PFSK-1 (cell line): Measurements from ENCODE around the gene SARS1. TPM values are rescaled to one million over a fixed set of nuclear protein-coding genes. Genes with fewer than 3 reads are reported as not detected.

Source experiments
- FOXP2 ChIP-seq: optimal IDR thresholded peaks from 2 replicates; pipeline ENCODE3; 2011; ENCODE audit warnings: borderline replicate concordance, control low read depth, inconsistent platforms; ENCODE audit not compliant: insufficient read depth; ENCODE audit errors: extremely low read length, extremely low read depth
- POLR2AphosphoS5 ChIP-seq: IDR thresholded peaks from 2 replicates; pipeline ENCODE4 v1.6.1; 2012; ENCODE audit warnings: low read depth, mild to moderate bottlenecking, control low read depth, low read length, moderate library complexity
- REST ChIP-seq, 2 experiments: IDR thresholded peaks; 2 replicates each; pipeline versions ENCODE4 v1.6.1 to v1.8.0; 2011 to 2012; ENCODE audit warnings: low read depth in 2 of 2, low read length in 2 of 2, control low read depth in 1 of 2, inconsistent platforms in 1 of 2, mild to moderate bottlenecking in 1 of 2, moderate library complexity in 1 of 2; ENCODE audit not compliant: insufficient read depth in 1 of 2
- SIN3A ChIP-seq: IDR thresholded peaks from 2 replicates; pipeline ENCODE4 v1.6.1; 2012; ENCODE audit warnings: mild to moderate bottlenecking, low read length, moderate library complexity, borderline replicate concordance; ENCODE audit not compliant: insufficient read depth
- TAF1 ChIP-seq: IDR thresholded peaks from 2 replicates; pipeline ENCODE4 v1.6.1; 2012; ENCODE audit warnings: low read length, control low read depth, borderline replicate concordance; ENCODE audit not compliant: insufficient read depth
- polyA plus RNA-seq: library from polyadenylated mRNA; unstranded; fragments of >200 nt; gene quantifications from one replicate; pipeline ENCODE4 v1.2.1, GENCODE V29; 2012; ENCODE audit warnings: low read depth, missing spikeins; ENCODE audit not compliant: insufficient read length

SARS1 gene
- 572 TPM for polyA plus RNA-seq

GRCh38 chr1:109213824-109214693, at the start of gene SARS1:
Gene SARS1 (plus strand): TSS chr1:109213918. CDS start chr1:109213993, 75 bp downstream.
- TF ChIP-seq TAF1: 0 out of 2 replicates have a peak, but pooled peaks have one; percentile 44
- peak; percentile 47 for TF ChIP-seq FOXP2
- peak; percentile 97 for TF ChIP-seq POLR2AphosphoS5
- peak; percentile 73; the same call in 1 of the 2 replicates for TF ChIP-seq SIN3A
- TF ChIP-seq REST (IDR thresholded peaks at IDR 0.05; ENCODE audit: insufficient read depth in 1 of 2, low read depth in 2 of 2, low read length in 2 of 2): no peak

- TF ChIP-seq SIN3A (no peak), POLR2AphosphoS5 (no peak), FOXP2 (no peak), REST (IDR thresholded peaks at IDR 0.05; ENCODE audit: insufficient read depth in 1 of 2, low read depth in 2 of 2, low read length in 2 of 2) (no peak), TAF1 (no peak)
These were observed 49.2 kb upstream of the SARS1 start for GRCh38 chr1:109164538-109164937.

GRCh38 chr1:109167001-109167506, 46.7 kb upstream of the SARS1 start:
- TF ChIP-seq TAF1: no peak
- peak in 1 of 2 experiments; percentile 73; a peak in 2 of 4 replicates for TF ChIP-seq REST (IDR thresholded peaks at IDR 0.05; ENCODE audit: insufficient read depth in 1 of 2, low read depth in 2 of 2, low read length in 2 of 2)

GRCh38 chr1:109170035-109170764, 43.5 kb upstream of the SARS1 start:
- no peak for TF ChIP-seq FOXP2
- no peak for TF ChIP-seq SIN3A
- no peak for TF ChIP-seq TAF1
- TF ChIP-seq POLR2AphosphoS5: no peak
- TF ChIP-seq REST (IDR thresholded peaks at IDR 0.05; ENCODE audit: insufficient read depth in 1 of 2, low read depth in 2 of 2, low read length in 2 of 2): no peak
